ENCODE data around the gene POLR2H.

Gene POLR2H

GRCh38 chr3:184387174-184387714, 25.7 kb downstream of the POLR2H start:
- no peak for DNase-seq

GRCh38 chr3:184388164-184388935, 26.8 kb downstream of the POLR2H start:
- DNase-seq, result no peak

- no peak for DNase-seq
These were observed 27.4 kb downstream of the POLR2H start for GRCh38 chr3:184388936-184389230.

- DNase-seq, result no peak
These were observed 27.9 kb downstream of the POLR2H start for GRCh38 chr3:184389384-184389783.

GRCh38 chr3:184389935-184390528, 28.5 kb downstream of the POLR2H start:
- DNase-seq, result no peak

GRCh38 chr3:184391266-184391665, 29.8 kb downstream of the POLR2H start:
- DNase-seq, result no peak

GRCh38 chr3:184395320-184395660, 33.8 kb downstream of the POLR2H start:
- DNase-seq, result no peak

GRCh38 chr3:184399410-184399809, 37.9 kb downstream of the POLR2H start:
- no peak for DNase-seq

GRCh38 chr3:184405075-184406030, 43.8 kb downstream of the POLR2H start:
- DNase-seq, result no peak

GRCh38 chr3:184409331-184409926, 47.9 kb downstream of the POLR2H start:
- no peak for DNase-seq

GRCh38 chr3:184409946-184410500, 48.5 kb downstream of the POLR2H start:
- no peak for DNase-seq

- DNase-seq, result no peak
These were observed 53.1 kb downstream of the POLR2H start for GRCh38 chr3:184414418-184415202.

GRCh38 chr3:184415203-184415490, 53.6 kb downstream of the POLR2H start:
- no peak for DNase-seq

- peak in 10 of 14 donors; percentile 6 to 64 (median 28) for DNase-seq
These were observed 56.3 kb downstream of the POLR2H start for GRCh38 chr3:184417619-184418327.
